K562 (cell line): ENCODE data around the gene ADCY5. TPM values are rescaled to one million over a fixed set of nuclear protein-coding genes. Genes with fewer than 3 reads are reported as not detected.

Experiments
- CREB3L1 ChIP-seq: fragments of 450-650 bp; IDR thresholded peaks from 2 replicates; pipeline ENCODE4 v1.6.1; 2014; ENCODE audit warnings: low read depth, mild to moderate bottlenecking, moderate library complexity, borderline replicate concordance
- FOS ChIP-seq: IDR thresholded peaks from 3 replicates; pipeline ENCODE4 v1.6.1; 2011; ENCODE audit not compliant: insufficient read length; ENCODE audit errors: extremely low read depth
- KHSRP ChIP-seq: fragments of 450-650 bp; IDR thresholded peaks from 2 replicates; pipeline ENCODE4 v1.6.1; 2017
- ZNF592 ChIP-seq: fragments of 450-650 bp; IDR thresholded peaks from 2 replicates; pipeline ENCODE4 v1.6.1; 2017; ENCODE audit warnings: antibody characterized with exemption, mild to moderate bottlenecking
- polyA plus RNA-seq, 8 experiments: library from polyadenylated mRNA; depleted of rRNA in 4 of 8; stranded (reverse) in 5 of 8; unstranded in 3 of 8; fragments of >200 nt; fragmentation: Nextera tagmentation in 2 of 8; fragmentation: Illumina TruSeq in 1 of 8; extraction: Ambion mirVana in 2 of 8; extraction: Trizol in 1 of 8; gene quantifications; 2 replicates each; pipeline versions ENCODE4 v1.2.1 to v1.2.3, GENCODE V29; 2011 to 2014; ENCODE audit warnings: inconsistent platforms in 1 of 8, missing spikeins in 1 of 8
- total RNA-seq, 7 experiments: library from RNA; depleted of rRNA in 6 of 7; stranded (reverse); fragments of >200 nt in 6 of 7; fragmentation: Illumina TruSeq in 2 of 7; extraction: Trizol in 2 of 7; gene quantifications; 2 replicates each; pipeline versions ENCODE4 v1.2.1 to v1.2.3, GENCODE V29; 2011 to 2021; ENCODE audit warnings: low replicate concordance in 1 of 7

ADCY5 gene
- total and polyA plus RNA-seq, 9 of the 15 experiments (the other 6 are each of a cell fraction or from before 2014, with no cell fraction given), result under 0.01 TPM; not detected in 8

GRCh38 chr3:123471106-123471505 is 22.2 kb upstream of the ADCY5 start (continued):
- TF ChIP-seq CREB3L1 (no peak), FOS (no peak), KHSRP (no peak), ZNF592 (no peak)
